Skin epidermis (tissue), 12 donors: Measurements from ENCODE around the gene FNDC3B.
A peak's percentile ranks its signal among the peaks of the same experiment; 100 is the strongest.

Source experiments
- H3K27ac ChIP-seq, 21 experiments: fragments of 200-600 bp; sonication (generic) in 11 of 21; one replicate each; pipeline ENCODE4 v1.5.0; 2020; ENCODE audit warnings: mild to moderate bottlenecking in 3 of 21, inconsistent platforms in 2 of 21, moderate library complexity in 2 of 21
- H3K4me3 ChIP-seq, 7 experiments: fragments of 200-600 bp; sonication (generic) in 2 of 7; one replicate each; pipeline ENCODE4 v1.5.0; 2020; ENCODE audit warnings: inconsistent platforms in 2 of 7, mild to moderate bottlenecking in 2 of 7, moderate library complexity in 1 of 7

Gene FNDC3B

GRCh38 chr3:172258624-172259023 lies 219.2 kb downstream of the FNDC3B start:
- Histone ChIP-seq H3K27ac (peak overlapping the region in 11 of 21 experiments; percentile 11 to 51 (median 30)), H3K4me3 (no peak overlapping the region)

GRCh38 chr3:172259111-172259541 lies 219.7 kb downstream of the FNDC3B start:
- Histone ChIP-seq H3K27ac (peak overlapping the region in 10 of 21 experiments; percentile 7 to 44 (median 26)), H3K4me3 (no peak overlapping the region)

GRCh38 chr3:172259726-172260248 lies 220.4 kb downstream of the FNDC3B start:
- no peak overlapping the region for H3K4me3 ChIP-seq
- H3K27ac ChIP-seq = peak overlapping the region in 4 of 21 experiments; percentile 28 to 44 (median 36)

- H3K4me3 ChIP-seq = no peak overlapping the region
- peak overlapping the region in 4 of 21 experiments; percentile 2 to 17 (median 10) for H3K27ac ChIP-seq
Observed at GRCh38 chr3:172260381-172260780, 221.0 kb downstream of the FNDC3B start.

GRCh38 chr3:172261054-172261453 lies 221.7 kb downstream of the FNDC3B start:
- Histone ChIP-seq H3K27ac (peak overlapping the region in 2 of 21 experiments; percentile 2 to 11), H3K4me3 (no peak overlapping the region)

- no peak overlapping the region for H3K27ac ChIP-seq
Observed at GRCh38 chr3:172262991-172263608, 223.7 kb downstream of the FNDC3B start.

GRCh38 chr3:172263781-172264486 lies 224.6 kb downstream of the FNDC3B start:
- H3K4me3 ChIP-seq = no peak overlapping the region
- no peak overlapping the region for H3K27ac ChIP-seq

More at GRCh38 chr3:172262991-172263608, 223.7 kb downstream of the FNDC3B start:
- H3K4me3 ChIP-seq = no peak overlapping the region

- H3K27ac ChIP-seq = no peak overlapping the region
- no peak overlapping the region for H3K4me3 ChIP-seq
Observed at GRCh38 chr3:172266103-172266502, 226.7 kb downstream of the FNDC3B start.

- no peak overlapping the region for H3K4me3 ChIP-seq
- peak overlapping the region in 1 of 21 experiments; percentile 26 for H3K27ac ChIP-seq
Observed at GRCh38 chr3:172268425-172268824, 229.0 kb downstream of the FNDC3B start.

GRCh38 chr3:172268868-172269267 lies 229.5 kb downstream of the FNDC3B start:
- H3K4me3 ChIP-seq = no peak overlapping the region
- H3K27ac ChIP-seq = no peak overlapping the region

- Histone ChIP-seq H3K27ac (peak overlapping the region in 1 of 21 experiments; percentile 4), H3K4me3 (no peak overlapping the region)
Observed at GRCh38 chr3:172270557-172271166, 231.3 kb downstream of the FNDC3B start.

GRCh38 chr3:172271386-172271976 lies 232.1 kb downstream of the FNDC3B start:
- Histone ChIP-seq H3K27ac (peak overlapping the region in 1 of 21 experiments; percentile 1), H3K4me3 (no peak overlapping the region)

- H3K27ac ChIP-seq = no peak overlapping the region
- no peak overlapping the region for H3K4me3 ChIP-seq
Observed at GRCh38 chr3:172272698-172273097, 233.3 kb downstream of the FNDC3B start.

GRCh38 chr3:172273378-172273777 lies 234.0 kb downstream of the FNDC3B start:
- Histone ChIP-seq H3K27ac (no peak overlapping the region), H3K4me3 (no peak overlapping the region)

- peak overlapping the region in 1 of 21 experiments; percentile 10 for H3K27ac ChIP-seq
Observed at GRCh38 chr3:172274906-172275305, 235.5 kb downstream of the FNDC3B start.

GRCh38 chr3:172275586-172275985 lies 236.2 kb downstream of the FNDC3B start:
- no peak overlapping the region for H3K4me3 ChIP-seq
- no peak overlapping the region for H3K27ac ChIP-seq

More at GRCh38 chr3:172274906-172275305, 235.5 kb downstream of the FNDC3B start:
- no peak overlapping the region for H3K4me3 ChIP-seq

GRCh38 chr3:172276103-172276502 lies 236.7 kb downstream of the FNDC3B start:
- H3K27ac ChIP-seq = no peak overlapping the region
- no peak overlapping the region for H3K4me3 ChIP-seq

GRCh38 chr3:172277151-172277652 lies 237.8 kb downstream of the FNDC3B start:
- Histone ChIP-seq H3K27ac (no peak overlapping the region), H3K4me3 (no peak overlapping the region)

- Histone ChIP-seq H3K4me3 (no peak overlapping the region), H3K27ac (peak overlapping the region in 3 of 21 experiments; percentile 26 to 27 (median 27))
Observed at GRCh38 chr3:172279191-172279640, 239.8 kb downstream of the FNDC3B start.

- Histone ChIP-seq H3K4me3 (no peak overlapping the region), H3K27ac (peak overlapping the region in 2 of 21 experiments; percentile 26 to 45)
Observed at GRCh38 chr3:172279974-172280373, 240.6 kb downstream of the FNDC3B start.
